LoVo (cell line): ENCODE results near the gene IL17RA.
A peak's percentile ranks its signal among the peaks of the same experiment; 100 is the strongest.
"Not testable (repeated sequence)": the region's sequence is repeated elsewhere in the genome, so short reads cannot be mapped to it uniquely, and the experiment has no call there.

Experiments used
- DNase-seq: peaks from one replicate; pipeline ENCODE4 v3.0.0-alpha.2; 2016; ENCODE audit warnings: low spot score

IL17RA gene

DNA sequence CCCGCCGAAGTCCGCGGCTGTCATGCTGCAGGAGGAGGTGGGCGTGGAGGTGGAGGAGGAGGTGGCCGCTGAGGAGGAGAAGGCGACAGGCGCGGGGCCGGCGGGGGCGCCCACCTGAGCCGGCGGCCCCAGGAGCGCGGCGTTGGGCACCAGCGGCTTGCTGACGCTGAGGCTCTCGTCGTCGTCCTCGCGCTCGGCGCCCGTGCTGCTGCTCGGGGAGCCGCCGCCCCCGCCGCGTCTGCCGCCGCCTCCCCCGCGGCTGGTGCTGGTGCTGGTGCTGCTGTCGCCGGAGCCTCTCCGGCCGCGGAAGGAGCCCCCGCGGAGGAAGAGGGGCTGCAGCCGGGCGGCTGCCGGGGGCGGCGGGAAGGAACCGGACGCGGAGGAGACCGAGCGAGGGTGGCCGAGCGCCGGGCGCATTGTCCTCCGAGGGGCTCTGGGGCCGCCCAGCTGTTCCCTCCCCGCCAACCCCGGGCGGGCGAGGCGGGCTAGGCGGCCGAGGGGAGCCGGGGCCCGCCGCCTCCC, 36.0 kb downstream of the IL17RA start:
- DNase-seq = peak; percentile 6

DNA sequence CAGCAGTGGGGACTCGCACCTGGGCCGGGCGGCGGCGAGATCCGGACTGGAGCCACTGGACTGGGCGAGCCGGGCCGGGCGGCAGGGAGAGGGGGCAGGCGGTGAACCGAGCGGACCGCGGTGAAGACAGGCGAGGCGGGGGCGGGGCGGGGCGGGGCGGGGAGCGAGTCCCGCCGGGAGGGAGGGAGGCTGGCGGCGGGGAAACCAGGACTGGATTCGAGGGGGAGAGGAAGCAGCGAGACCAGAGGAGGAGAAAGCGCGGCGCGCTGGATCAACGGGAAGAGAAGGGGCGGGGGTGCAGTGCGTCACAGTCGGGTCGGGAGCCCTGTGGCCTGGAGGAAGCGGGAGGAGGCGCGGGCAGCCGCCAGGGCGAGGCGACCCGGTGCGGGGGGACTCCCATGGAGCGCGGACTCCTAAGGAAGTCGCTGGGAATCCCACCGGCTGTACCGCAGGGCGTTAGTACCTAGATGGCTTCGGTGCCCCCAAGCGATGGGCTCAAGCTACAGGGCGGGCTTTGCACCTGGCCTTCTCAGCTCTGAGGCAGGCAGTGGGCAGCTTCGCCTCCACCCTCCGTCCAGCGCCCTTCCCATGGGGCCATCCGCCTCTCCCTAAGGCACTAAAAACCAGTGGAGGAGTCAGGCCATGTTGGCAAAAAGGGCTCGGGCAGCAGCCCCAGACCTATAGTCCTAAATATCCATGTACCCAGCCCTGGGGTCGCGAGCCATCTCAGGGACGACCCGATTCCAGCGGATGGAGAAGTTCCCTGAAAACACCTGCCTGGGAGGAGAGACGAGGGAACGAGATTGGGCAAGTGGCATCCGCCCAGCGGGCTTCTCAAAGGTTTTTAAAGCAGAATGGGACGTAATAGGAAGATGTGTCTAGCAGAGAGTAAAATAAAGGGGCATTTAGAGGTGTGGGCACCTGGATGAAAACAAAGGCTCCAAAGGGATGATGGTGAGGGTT, 36.7 kb downstream of the IL17RA start, which contains the start of gene TMEM121B:
Gene TMEM121B (minus strand): TSS at position 128 of the 963 bp plus-strand sequence. CDS start 233 bp downstream, outside the sequence.
- peak; percentile 68 for DNase-seq

DNA sequence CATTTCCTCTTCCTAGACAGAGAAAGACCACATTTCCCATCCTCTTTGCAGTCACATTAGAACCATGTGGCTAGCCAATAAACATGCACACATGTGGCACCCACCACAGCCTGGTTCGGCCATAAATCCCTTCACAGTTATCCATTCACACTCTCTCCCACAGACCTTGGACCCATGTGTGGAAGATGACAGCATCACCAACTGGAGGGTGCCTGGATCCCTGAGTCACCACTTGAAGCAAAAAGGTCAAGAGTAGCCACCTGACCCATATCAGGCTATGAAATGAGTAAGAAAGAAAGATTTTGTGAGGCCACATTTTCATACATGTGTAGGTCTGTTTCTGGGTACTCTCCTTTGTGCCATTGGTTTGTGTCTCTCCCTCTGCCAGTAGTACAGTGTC, 45.4 kb downstream of the IL17RA start:
- no peak for DNase-seq

DNA sequence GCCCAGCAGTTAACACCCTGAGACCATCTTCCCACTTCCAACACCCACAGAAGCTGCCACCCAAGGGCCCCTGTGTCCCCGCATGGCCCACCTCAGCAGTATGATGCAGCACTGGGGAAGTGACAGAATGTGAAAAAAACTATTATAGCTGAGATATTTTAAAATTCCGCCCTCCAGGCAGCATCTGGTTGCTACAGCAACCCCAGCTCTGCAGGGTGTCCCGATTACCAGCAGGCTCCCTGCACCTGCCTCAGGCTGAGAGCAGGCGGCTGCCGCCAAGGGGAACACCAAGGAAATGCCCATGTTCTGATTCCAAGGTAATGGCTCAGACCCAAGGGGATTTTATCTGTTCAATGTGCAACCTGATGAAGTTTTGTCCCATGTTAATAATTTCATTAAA, 46.9 kb downstream of the IL17RA start:
- DNase-seq = no peak

DNA sequence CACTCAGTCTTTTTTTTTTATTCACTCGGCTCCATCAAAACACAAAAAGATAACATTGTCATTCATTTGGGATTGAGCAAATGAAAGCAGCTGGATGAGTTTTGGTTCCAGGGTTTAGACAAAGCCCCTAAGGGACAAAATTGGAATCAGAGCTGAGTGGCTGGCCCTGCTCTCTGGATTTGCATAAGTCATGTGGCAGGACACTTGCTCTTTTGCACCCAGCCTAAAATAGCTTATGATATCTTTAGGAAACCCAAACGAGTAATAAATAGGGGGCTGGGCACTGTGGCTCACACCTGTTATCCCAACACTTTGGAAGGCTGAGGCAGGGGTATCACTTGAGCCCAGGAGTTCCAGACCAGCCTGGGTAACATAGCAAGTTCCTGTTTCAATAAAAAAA, 47.3 kb downstream of the IL17RA start:
- no peak for DNase-seq

DNA sequence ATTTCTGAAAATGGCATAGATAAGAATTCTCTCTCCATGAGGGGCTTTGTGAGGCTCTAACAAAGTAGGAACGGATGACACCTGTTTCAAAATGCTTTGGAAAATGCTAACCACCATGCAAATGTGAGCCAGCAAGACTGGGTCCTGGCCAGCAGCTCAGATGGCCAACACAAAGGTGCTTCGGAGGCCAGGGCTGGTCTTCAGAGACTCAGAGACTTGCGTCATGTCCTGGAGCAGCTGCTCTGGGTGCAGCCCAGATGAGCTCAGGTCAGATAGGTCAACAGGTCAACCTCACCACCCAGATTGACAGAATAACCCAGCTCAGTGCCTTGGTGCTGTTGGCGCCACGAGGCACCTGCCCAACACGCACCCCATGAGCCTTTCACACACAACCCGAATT, 48.3 kb downstream of the IL17RA start:
- no peak for DNase-seq

DNA sequence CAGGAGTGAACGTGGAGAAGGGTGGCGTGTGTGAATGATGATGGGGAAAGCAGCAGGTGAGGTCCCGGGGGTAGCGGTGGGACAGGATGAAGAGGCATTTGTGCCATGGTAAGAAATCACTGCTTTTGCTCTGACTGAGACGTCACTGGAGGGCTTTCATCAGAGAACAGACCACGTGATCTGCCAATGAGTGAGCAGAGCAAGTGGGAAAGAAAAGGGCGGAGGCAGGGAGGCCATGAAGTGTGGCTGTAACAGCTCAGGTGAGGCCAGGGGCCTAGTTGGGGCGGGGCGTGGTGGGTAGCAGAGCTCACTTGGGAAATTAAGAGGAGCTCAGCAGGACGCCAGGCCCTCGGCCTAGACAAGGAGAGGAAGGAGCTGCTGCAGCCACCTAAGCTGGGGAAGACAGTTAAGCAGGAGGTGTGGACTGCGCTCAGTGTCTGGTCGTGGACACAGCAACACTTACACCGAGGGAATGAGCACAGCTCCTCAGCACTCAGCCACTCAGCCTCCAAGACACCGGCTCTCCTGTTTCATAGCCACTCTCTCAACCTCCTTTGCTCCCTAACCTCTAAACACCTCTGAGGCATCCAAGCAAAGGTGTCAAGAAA, 50.5 kb downstream of the IL17RA start:
- no peak for DNase-seq

DNA sequence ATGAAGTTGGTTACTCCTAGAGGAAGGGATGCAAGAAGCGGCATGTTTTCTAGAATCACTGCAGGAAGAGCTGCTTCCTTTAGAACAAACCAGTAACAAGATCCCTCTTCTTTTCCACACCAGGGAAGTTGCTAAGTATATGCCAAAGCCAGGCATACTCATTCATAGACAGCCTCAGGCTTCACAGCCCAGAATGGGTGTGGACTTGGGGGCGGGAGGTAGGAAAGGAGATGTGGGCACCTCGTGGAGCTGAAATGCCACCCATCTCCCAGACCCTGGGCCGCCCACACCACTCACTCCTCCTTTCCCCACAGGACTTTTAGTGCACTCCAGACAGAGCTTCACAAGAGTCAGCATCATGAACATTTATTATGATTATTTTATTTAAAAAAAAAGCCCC, 52.4 kb downstream of the IL17RA start:
- no peak for DNase-seq

DNA sequence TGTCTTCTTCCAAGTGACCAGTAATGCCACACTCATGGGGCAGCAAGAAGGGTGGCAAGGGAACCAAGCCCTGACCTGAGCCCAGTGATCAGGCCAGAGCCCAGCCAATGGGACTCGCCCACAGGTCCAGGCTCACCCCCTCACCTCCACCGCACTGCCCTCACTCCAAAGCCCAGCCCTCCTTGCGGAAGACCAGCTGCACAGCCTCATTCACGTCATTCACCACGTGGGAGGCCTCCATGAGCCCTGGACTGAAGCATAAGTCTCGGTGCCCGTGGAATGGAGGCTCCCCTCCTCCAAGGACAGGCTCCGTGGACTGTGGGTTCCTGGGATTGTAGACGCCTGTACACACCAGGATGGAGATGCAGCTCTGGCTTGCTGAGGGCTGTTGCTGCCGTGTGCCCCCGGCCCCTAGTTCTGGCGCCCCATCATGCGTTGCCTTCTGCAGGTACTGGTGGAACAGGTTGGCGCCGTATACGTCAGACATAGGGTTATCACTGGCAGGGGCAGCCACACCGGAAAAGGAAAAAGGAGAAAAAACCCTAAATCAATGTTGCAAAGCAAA, 53.1 kb downstream of the IL17RA start:
- no peak for DNase-seq

DNA sequence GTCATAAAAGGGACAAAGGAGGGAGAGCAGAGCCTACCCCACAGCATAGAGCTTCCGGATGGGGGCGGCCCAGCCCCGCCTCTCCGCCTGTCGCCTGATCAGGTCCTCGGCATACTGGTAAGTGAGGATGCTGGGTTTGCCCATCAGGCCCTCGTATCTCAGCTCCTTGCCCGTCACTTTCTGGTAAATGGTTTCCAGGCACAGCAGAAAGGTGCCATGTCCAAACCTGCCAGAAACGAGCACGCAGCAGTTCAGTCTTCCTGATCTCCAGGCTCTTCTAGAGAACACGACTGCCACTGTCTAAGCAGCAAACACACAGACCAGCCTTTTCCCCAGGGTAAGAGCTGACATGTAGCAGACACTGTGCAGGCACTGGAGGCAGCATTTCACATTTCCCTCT, 53.7 kb downstream of the IL17RA start:
- no peak for DNase-seq

DNA sequence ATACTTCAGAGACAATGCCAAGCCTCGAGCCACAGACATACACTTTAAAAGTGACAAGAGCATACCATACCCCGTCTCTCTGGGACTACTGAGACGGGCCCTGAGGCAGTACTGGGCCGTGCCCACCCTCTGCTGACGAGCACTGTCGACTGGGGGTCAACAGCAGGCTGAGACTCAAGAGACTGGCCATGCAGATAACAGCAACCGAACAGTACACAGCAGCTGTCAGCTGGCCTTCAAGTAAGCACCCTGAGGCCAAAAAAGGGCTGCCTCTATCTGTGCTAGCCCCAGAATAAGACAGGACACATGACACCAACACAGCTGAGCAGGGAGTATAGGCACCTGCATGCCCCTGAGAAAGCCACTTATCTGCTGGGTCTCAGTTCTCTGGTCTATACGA, 55.2 kb downstream of the IL17RA start:
- no peak for DNase-seq

DNA sequence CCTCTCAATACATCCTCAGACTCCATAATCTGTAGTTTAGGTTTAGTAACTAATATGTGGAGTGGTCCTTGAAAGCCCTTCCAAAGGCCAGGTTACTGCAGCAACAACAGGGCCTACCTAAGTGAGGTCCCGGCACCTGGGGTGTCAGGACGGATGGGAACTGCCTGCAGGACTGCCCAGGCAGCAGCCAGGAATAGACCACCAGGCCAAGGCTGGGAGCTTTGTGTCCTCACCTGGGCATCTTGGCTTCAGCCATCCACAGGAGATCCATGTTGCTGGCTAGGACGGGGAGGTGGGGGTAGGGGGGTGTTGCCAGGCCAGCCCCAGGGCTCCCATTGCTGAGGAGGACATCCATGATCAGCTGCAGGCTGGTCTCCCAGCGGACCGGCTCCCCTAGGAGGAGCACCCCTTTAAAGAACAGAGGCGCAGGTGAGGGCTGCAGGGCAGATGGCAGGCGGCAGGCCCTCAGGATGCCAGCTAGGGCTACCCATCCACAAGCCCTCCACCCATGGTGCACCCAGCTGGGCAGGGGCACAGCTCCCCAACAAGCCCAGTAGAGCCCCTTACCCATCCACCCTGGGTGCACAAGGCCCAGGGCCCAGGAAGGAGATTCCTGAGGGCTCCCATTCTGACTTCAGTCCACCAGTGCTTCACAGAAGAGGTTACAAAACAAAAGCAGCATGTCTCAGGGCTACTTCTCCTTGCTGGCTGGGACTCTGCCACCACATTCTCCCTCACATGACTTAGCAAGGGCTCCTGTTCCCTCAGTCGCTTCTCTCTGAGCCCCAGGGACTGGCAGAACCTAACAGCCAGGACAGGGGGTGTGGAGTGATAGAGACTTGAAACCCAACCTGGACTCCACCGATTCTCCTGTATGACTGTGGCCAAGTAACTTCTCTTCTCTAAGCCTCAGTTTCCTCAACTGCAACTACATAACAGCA, 56.3 kb downstream of the IL17RA start:
- DNase-seq = no peak

DNA sequence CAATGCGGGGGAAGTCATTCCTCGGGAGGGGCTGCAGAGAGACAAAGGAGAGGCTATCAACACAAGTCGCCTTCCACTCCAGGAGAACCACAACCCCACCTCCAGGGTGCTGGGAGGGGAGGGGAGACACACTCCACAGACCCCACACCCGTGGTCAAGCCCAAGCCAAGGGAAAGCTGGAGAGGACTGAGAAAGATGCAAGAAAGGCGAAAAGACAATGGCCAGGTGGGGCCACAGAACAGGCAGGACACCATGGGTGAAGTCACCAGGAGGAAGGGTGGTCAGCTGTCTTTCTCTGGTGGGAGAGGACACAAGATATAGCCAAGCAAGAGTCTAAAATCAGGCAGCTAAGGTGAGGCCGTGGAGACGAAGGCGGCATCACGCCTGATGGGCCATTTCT, 58.3 kb downstream of the IL17RA start:
- no peak for DNase-seq

DNA sequence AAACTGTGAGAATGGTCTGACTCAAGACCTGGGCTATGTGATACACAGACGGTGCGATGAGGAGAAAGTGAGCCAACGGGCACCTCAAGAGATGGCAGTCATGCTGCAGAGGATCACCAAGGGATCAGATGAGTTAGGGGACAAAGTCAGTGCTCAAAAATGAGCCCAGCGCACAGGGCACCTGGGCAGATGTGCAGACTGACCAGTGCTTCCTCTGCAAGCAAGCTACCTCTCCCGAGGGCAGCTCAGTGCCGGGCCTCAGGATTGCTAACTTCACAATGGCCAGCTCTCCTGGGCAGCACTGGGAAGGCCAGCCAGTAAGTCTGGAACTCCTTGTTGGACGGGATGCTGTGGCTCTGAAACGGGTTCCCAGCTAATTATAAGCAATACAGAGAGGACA, 59.0 kb downstream of the IL17RA start:
- no peak for DNase-seq

DNA sequence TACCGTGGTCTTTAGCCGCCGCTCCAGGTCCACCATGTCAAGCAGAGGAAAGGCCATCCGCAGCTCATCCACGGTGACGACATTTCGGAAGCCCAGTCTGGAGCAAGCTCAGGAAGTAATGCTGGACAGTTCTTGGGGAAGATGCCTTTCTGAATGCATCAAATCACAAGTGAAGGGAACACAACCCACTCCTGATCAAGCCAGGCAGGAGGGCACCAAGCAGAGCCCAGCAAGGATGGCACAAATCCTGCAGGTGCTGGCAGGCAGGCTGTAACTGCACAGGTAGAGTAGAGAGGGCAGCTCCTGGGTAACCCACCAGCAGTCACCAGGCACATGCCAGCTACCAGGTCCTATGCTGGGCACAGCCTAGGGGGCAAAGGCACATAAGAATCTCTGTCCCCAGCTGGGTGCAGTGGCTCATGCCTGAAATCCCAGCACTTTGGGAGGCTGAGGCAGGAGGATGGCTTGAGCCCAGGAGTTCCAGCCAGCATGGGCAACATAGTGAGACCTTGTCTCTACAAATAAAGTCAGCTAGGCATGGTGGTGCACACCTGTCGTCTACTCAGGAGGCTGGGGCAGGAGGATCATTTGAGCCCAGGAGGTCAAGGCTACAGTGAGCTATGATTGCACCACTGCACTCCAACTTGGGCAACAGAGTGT, 60.4 kb downstream of the IL17RA start:
- DNase-seq = no peak

DNA sequence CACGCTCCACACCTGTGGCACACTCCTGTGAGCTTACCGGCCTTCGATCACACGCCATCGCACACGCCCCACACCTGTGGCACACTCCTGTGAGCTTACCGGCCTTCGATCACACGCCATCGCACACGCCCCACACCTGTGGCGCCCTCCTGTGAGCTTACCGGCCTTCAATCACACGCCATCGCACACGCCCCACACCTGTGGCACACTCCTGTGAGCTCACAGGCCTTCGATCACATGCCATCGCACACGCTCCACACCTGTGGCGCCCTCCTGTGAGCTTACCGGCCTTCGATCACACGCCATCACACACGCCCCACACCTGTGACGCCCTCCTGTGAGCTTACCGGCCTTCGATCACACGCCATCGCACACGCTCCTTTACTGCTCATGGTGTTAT, 62.7 kb downstream of the IL17RA start:
- not testable (repeated sequence) for DNase-seq

DNA sequence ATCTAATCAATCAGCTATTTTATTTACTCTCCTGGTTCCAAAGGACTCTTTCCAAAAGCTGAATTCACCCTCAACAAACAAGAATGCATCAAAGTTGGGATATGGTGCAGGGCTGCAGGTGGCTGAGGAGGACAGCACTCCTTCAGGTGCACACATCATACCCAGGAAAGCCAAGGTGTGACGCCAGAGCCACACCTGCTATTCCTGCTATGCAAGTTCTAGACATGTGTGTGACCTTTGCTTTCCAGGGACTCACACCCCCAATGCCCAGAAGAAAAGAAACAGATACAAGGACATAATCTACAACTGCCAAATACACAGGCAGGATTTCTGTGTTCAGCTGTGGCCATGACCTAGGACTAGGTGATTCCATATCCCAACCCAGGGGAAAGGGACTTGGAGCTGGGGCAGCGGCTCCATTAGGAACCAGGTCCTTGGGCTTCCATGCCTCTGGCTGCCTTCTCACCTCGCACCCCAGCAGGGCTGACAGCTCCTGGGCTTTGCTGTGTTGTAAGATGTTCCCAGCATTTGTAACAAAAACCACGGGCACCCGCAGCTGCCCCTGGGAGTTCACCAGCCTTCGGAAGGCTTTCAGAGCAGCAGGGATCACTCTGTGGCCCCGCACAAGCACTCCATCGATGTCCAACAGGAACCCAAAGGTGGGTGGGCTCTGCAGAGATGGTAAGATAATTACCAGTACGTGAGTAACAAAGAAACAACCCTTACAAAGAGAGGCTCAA, 64.4 kb downstream of the IL17RA start:
- DNase-seq = peak; percentile 29

DNA sequence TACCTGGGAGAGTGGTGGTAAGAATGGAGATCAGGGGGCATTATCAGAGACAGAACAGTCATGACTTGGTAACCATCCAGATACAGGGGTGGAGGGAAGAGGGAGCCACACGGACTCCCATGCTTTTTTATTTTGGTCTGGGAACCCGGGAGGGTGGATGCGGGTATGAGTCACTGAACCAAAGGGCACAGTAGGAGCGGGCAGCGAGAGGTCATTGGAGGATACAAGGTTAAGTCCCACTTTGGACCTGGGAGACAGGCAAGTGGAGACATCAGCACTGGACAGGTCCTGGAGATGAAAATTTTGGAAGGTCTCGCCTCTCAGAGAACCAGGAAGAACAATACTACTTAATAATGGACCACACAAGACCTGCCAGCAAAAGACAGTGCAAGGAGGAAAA, 67.5 kb downstream of the IL17RA start:
- DNase-seq = no peak

DNA sequence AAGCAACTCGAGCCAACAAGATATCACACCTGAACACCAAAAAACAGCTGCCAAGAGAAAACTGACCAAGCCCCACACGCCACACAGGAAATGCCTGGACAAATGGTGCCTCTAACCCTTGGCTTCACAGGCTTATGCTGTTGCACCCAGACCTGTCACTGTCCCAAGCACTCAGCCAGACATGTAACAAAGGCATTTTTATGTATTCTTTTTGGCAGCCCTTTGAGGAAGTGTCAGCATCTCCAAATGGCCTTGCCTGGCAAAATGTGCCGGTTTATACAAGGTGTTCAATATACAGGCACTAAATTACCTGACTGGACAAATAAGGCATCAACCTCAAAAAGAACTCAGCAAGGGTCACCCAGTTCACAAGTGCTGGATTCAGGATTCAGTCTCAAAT, 68.2 kb downstream of the IL17RA start:
- no peak for DNase-seq

DNA sequence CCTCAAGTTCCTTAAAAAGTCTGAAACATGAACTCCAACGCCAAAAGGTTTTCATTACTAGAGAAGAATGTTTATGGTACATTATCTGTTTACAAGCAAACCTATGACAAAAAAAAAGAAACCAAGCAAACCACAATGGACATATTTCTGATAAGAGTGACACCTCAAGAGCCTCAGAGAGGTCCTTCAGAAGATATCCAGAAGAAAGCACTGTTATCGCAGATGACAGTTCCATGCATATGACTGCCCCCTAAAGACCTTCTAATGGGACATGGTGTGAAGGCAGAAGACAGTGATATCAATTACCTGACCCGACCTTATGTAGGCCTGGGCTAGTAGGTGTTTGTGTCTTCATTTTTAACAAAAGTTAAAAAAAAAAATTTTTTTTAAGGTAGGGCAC, 71.1 kb downstream of the IL17RA start:
- no peak for DNase-seq
